ENCODE results near the gene AIG1. TPM values are rescaled to one million over a fixed set of nuclear protein-coding genes. Genes with fewer than 3 reads are reported as not detected.

AIG1 gene
- total RNA-seq, 1 donor from 2014 or later: 35.2 TPM

DNA sequence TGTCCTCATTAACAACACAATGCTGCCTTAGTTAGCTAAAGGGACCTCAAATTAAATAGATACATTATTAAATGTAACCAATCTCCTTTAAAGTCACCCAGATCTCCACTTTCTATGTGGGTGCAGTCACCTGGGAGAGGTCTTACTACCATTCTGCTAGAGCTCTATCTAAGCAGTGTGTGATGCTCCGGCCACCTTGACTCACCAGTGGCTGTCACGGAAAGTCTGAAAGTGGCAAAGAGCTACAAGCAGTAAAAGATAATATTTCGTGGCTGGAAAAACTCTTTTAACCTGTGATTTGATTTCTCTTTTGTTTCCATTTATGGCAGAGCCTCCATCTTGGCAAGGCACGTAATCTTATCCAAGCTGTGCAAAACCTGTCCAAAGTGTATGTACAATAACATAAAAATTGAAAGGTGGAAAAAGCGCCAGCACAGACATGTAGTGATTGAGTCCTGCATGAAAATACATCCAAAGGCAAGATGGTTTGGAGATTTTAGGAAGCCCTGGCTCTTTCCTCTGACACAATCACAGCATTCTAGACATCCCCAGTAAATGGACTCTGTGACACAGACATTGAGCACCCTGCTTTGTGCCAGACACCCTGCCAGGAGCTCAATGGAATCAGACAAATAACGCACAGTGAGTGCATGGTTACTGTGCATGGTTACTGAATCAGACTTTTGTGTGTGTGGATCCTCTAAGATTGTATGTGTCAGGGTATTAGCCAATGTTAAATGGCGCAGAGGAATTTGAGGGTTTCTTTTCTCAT is 273.2 kb downstream of the AIG1 start:
- H3K79me2 ChIP-seq (ENCODE audit: insufficient read depth, low read length): no peaks in the 10 kb centered on the region
- TF ChIP-seq EZH2 (IDR thresholded peaks at IDR 0.05; ENCODE audit: insufficient read depth, low read length): no peak
- TF ChIP-seq, protein P1, sequence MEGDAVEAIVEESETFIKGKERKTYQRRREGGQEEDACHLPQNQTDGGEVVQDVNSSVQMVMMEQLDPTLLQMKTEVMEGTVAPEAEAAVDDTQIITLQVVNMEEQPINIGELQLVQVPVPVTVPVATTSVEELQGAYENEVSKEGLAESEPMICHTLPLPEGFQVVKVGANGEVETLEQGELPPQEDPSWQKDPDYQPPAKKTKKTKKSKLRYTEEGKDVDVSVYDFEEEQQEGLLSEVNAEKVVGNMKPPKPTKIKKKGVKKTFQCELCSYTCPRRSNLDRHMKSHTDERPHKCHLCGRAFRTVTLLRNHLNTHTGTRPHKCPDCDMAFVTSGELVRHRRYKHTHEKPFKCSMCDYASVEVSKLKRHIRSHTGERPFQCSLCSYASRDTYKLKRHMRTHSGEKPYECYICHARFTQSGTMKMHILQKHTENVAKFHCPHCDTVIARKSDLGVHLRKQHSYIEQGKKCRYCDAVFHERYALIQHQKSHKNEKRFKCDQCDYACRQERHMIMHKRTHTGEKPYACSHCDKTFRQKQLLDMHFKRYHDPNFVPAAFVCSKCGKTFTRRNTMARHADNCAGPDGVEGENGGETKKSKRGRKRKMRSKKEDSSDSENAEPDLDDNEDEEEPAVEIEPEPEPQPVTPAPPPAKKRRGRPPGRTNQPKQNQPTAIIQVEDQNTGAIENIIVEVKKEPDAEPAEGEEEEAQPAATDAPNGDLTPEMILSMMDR (IDR thresholded peaks at IDR 0.05; ENCODE audit: insufficient read depth, low read depth, low read length): no peak
- no peaks in the 10 kb centered on the region for H3K36me3 ChIP-seq (ENCODE audit: insufficient read depth, low read length)
- FAIRE-seq (no peak), DNase-seq (ENCODE audit: low read depth) (no peak)
- no peaks in the 10 kb centered on the region for H4K20me1 ChIP-seq (ENCODE audit: insufficient read depth, low read length)
- no peaks in the 10 kb centered on the region for H3K27me3 Mint-ChIP-seq (ENCODE audit: low read depth, unreplicated experiment)
- H3K4me3 Mint-ChIP-seq (ENCODE audit: unreplicated experiment): no peak overlapping the region
- H2AFZ ChIP-seq (ENCODE audit: low read depth, low read length): no peak overlapping the region
- no peaks in the 10 kb centered on the region for H3K9me3 Mint-ChIP-seq (ENCODE audit: unreplicated experiment)
- H3K36me3 Mint-ChIP-seq (ENCODE audit: low read depth, unreplicated experiment): no peaks in the 10 kb centered on the region
- no peak overlapping the region for H3K4me3 ChIP-seq (ENCODE audit: insufficient read depth, low read depth, low read length)
- H3K9ac ChIP-seq (ENCODE audit: low read length): no peak overlapping the region
- H3K27ac Mint-ChIP-seq (ENCODE audit: unreplicated experiment): no peak overlapping the region
- no peak overlapping the region for H3K4me2 ChIP-seq (ENCODE audit: low read length)
- no peaks in the 10 kb centered on the region for H3K9me3 ChIP-seq (ENCODE audit: insufficient read depth, low read depth, low read length)
- H3K4me1 Mint-ChIP-seq (ENCODE audit: low read depth, unreplicated experiment): peaks cover 12% of the 10 kb centered on the region
- peaks cover 17% of the 10 kb centered on the region for H3K4me1 ChIP-seq (ENCODE audit: insufficient read depth, low read length)
- H3K27me3 ChIP-seq (ENCODE audit: insufficient read depth, low read length): no peaks in the 10 kb centered on the region
- H3K27ac ChIP-seq (ENCODE audit: low read depth, low read length): no peak overlapping the region

DNA sequence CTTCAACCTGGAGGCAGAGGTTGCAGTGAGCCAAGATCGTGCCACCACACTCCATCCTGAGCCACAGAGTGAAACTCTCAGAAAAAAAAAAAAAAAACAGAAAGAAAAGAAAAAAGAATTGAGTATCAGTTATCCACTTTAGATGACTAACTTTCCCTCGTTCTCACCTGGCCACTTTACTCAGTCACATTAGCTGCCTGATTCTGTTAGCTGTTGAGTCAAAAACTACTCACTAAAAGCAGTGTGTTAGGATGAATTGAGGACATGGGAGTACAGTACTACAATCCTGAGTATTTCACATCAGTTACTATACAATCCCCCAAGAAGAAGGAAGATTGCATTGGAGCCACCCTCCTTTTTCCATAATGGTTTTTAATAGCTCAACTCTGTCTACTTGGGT is 275.2 kb downstream of the AIG1 start:
- no peak for FAIRE-seq
- Mint-ChIP-seq H3K27me3 (ENCODE audit: low read depth, unreplicated experiment) (no peaks in the 10 kb centered on the region), H3K27ac (ENCODE audit: unreplicated experiment) (no peak overlapping the region), H3K36me3 (ENCODE audit: low read depth, unreplicated experiment) (no peaks in the 10 kb centered on the region), H3K4me3 (ENCODE audit: unreplicated experiment) (no peak overlapping the region), H3K4me1 (ENCODE audit: low read depth, unreplicated experiment) (peaks cover 12% of the 10 kb centered on the region), H3K9me3 (ENCODE audit: unreplicated experiment) (no peaks in the 10 kb centered on the region)
- H3K36me3 ChIP-seq (ENCODE audit: insufficient read depth, low read length): no peaks in the 10 kb centered on the region
- no peak for DNase-seq (ENCODE audit: low read depth)
- H3K9me3 ChIP-seq (ENCODE audit: insufficient read depth, low read depth, low read length): no peaks in the 10 kb centered on the region
- peaks cover 18% of the 10 kb centered on the region for H3K4me1 ChIP-seq (ENCODE audit: insufficient read depth, low read length)
- peak overlapping the region; percentile 91 for H3K27ac ChIP-seq (ENCODE audit: low read depth, low read length)
- H3K4me3 ChIP-seq (ENCODE audit: insufficient read depth, low read depth, low read length): no peak overlapping the region
- no peak overlapping the region for H2AFZ ChIP-seq (ENCODE audit: low read depth, low read length)
- peak overlapping the region; percentile 56 for H3K9ac ChIP-seq (ENCODE audit: low read length)
- no peaks in the 10 kb centered on the region for H3K79me2 ChIP-seq (ENCODE audit: insufficient read depth, low read length)
- no peaks in the 10 kb centered on the region for H4K20me1 ChIP-seq (ENCODE audit: insufficient read depth, low read length)
- no peaks in the 10 kb centered on the region for H3K27me3 ChIP-seq (ENCODE audit: insufficient read depth, low read length)
- no peak for TF ChIP-seq EZH2 (IDR thresholded peaks at IDR 0.05; ENCODE audit: insufficient read depth, low read length)
- TF ChIP-seq, protein P1 (IDR thresholded peaks at IDR 0.05; ENCODE audit: insufficient read depth, low read depth, low read length): no peak
- peak overlapping the region; percentile 60 for H3K4me2 ChIP-seq (ENCODE audit: low read length)
